ENCODE data around the gene THSD7B. TPM values are rescaled to one million over a fixed set of nuclear protein-coding genes. Genes with fewer than 3 reads are reported as not detected.

The THSD7B gene
- polyA plus RNA-seq, 1 donor from 2014 or later, result 0.46 TPM

GRCh38 chr2:137206069-137206468, 440.7 kb downstream of the THSD7B start:
- Histone ChIP-seq H3K9ac (ENCODE audit: low read length) (no peak overlapping the region), H3K9me2 (ENCODE audit: insufficient read depth, low read length) (no peaks in the 10 kb centered on the region), H3K4me2 (ENCODE audit: low read length) (no peak overlapping the region), H3K9me3 (ENCODE audit: low read length) (no peaks in the 10 kb centered on the region), H3F3A (ENCODE audit: insufficient read depth, low read length, poor library complexity, severe bottlenecking) (peaks cover 3% of the 10 kb centered on the region), H4K20me1 (ENCODE audit: insufficient read depth) (no peaks in the 10 kb centered on the region), H3K4me3 (ENCODE audit: low read length) (no peak overlapping the region), H3K27ac (ENCODE audit: low read length) (no peak overlapping the region), H3K36me3 (ENCODE audit: insufficient read depth, low read length) (no peaks in the 10 kb centered on the region), H3K27me3 (ENCODE audit: insufficient read depth, low read depth, low read length) (no peaks in the 10 kb centered on the region), H2AFZ (ENCODE audit: low read depth, low read length) (no peak overlapping the region), H3K79me2 (replicated peaks; ENCODE audit: insufficient read depth, low read length) (no peaks in the 10 kb centered on the region)
- no peak for TF ChIP-seq TAF1 (IDR thresholded peaks at IDR 0.05; ENCODE audit: low read depth)
- TF ChIP-seq CTCF (IDR thresholded peaks at IDR 0.05; ENCODE audit: poor library complexity, severe bottlenecking), result no peak
- TF ChIP-seq MXI1 (conservative IDR thresholded peaks at IDR 0.05; ENCODE audit: poor library complexity, severe bottlenecking), result no peak
- TF ChIP-seq REST (IDR thresholded peaks at IDR 0.05; ENCODE audit: borderline replicate concordance), result no peak
- no peak for TF ChIP-seq EP300 (conservative IDR thresholded peaks at IDR 0.05; ENCODE audit: poor library complexity, severe bottlenecking)
- no peak for TF ChIP-seq POLR2AphosphoS5 (IDR thresholded peaks at IDR 0.05)
- TF ChIP-seq RAD21 (conservative IDR thresholded peaks at IDR 0.05), result no peak

GRCh38 chr2:137207030-137207429, 441.7 kb downstream of the THSD7B start:
- Histone ChIP-seq H3K36me3 (ENCODE audit: insufficient read depth, low read length) (no peaks in the 10 kb centered on the region), H3K4me2 (ENCODE audit: low read length) (no peak overlapping the region)
- TF ChIP-seq MXI1 (conservative IDR thresholded peaks at IDR 0.05; ENCODE audit: poor library complexity, severe bottlenecking), result no peak
- TF ChIP-seq POLR2AphosphoS5 (IDR thresholded peaks at IDR 0.05), result no peak
- TF ChIP-seq RAD21 (conservative IDR thresholded peaks at IDR 0.05), result no peak
- TF ChIP-seq CTCF (IDR thresholded peaks at IDR 0.05; ENCODE audit: poor library complexity, severe bottlenecking), result no peak
- no peak for TF ChIP-seq TAF1 (IDR thresholded peaks at IDR 0.05; ENCODE audit: low read depth)
- no peak for TF ChIP-seq EZH2 (IDR thresholded peaks at IDR 0.05; ENCODE audit: borderline replicate concordance, insufficient read depth, low read length, poor library complexity, severe bottlenecking)
- no peak for TF ChIP-seq REST (IDR thresholded peaks at IDR 0.05; ENCODE audit: borderline replicate concordance)

More at GRCh38 chr2:137207030-137207429, 441.7 kb downstream of the THSD7B start:
- Histone ChIP-seq H3K4me3 (ENCODE audit: low read length) (no peak overlapping the region), H3F3A (ENCODE audit: insufficient read depth, low read length, poor library complexity, severe bottlenecking) (peaks cover 3% of the 10 kb centered on the region), H3K27me3 (ENCODE audit: insufficient read depth, low read depth, low read length) (no peaks in the 10 kb centered on the region), H3K79me2 (replicated peaks; ENCODE audit: insufficient read depth, low read length) (no peaks in the 10 kb centered on the region), H3K27ac (ENCODE audit: low read length) (no peak overlapping the region), H3K9ac (ENCODE audit: low read length) (no peak overlapping the region), H3K9me3 (ENCODE audit: low read length) (no peaks in the 10 kb centered on the region), H4K20me1 (ENCODE audit: insufficient read depth) (no peaks in the 10 kb centered on the region), H2AFZ (ENCODE audit: low read depth, low read length) (no peak overlapping the region), H3K9me2 (ENCODE audit: insufficient read depth, low read length) (no peaks in the 10 kb centered on the region)
